ENCODE data around the gene C10orf53. TPM values are rescaled to one million over a fixed set of nuclear protein-coding genes. Genes with fewer than 3 reads are reported as not detected.

The C10orf53 gene
- total RNA-seq, 1 experiment from 2014 or later = not detected

- Histone ChIP-seq H3K4ac (ENCODE audit: low read depth, low read length) (no peak overlapping the region), H3K27me3 (ENCODE audit: insufficient read depth, low read length) (no peaks in the 10 kb centered on the region; the same call in 1 of the 2 replicates), H2BK15ac (ENCODE audit: low read depth, low read length) (no peak overlapping the region), H3K56ac (ENCODE audit: insufficient read length, low read depth, low read length) (no peak overlapping the region), H3K4me2 (ENCODE audit: insufficient read depth, insufficient read length, low read length) (no peak overlapping the region), H2BK5ac (ENCODE audit: insufficient read length, low read length) (no peak overlapping the region), H3K18ac (ENCODE audit: insufficient read length, low read depth, low read length) (no peak overlapping the region), H2BK20ac (ENCODE audit: low read depth, low read length, poor library complexity, severe bottlenecking) (no peak overlapping the region), H3K9ac (ENCODE audit: extremely low read depth, insufficient read length, low read length) (no peak overlapping the region), H3K23ac (ENCODE audit: insufficient read length, low read depth, low read length) (no peak overlapping the region), H3K79me2 (ENCODE audit: insufficient read depth, low read length) (no peaks in the 10 kb centered on the region), H4K91ac (ENCODE audit: insufficient read length, low read depth, low read length) (no peak overlapping the region), H3K9me3 (ENCODE audit: control insufficient read depth, low read depth, low read length) (no peaks in the 10 kb centered on the region), H3K23me2 (ENCODE audit: insufficient read length, low read depth, low read length, poor library complexity, severe bottlenecking) (no peaks in the 10 kb centered on the region), H3T11ph (ENCODE audit: low read length) (no peak overlapping the region), H2BK120ac (ENCODE audit: low read depth, low read length, poor library complexity, severe bottlenecking) (no peak overlapping the region), H2BK12ac (ENCODE audit: insufficient read length, low read depth, low read length) (no peak overlapping the region), H2AK5ac (ENCODE audit: insufficient read length, low read length) (no peak overlapping the region), H3K4me1 (ENCODE audit: insufficient read depth, low read length) (no peaks in the 10 kb centered on the region), H3K27ac (ENCODE audit: insufficient read length, low read depth, low read length) (no peak overlapping the region), H2AFZ (ENCODE audit: low read length) (no peak overlapping the region), H4K8ac (replicated peaks; ENCODE audit: insufficient read length, low read depth, low read length) (no peak overlapping the region), H3K79me1 (ENCODE audit: insufficient read depth, low read depth, low read length, poor library complexity, severe bottlenecking) (no peaks in the 10 kb centered on the region), H3K14ac (ENCODE audit: insufficient read depth, low read length) (no peak overlapping the region; the same call in 1 of the 2 replicates), H4K20me1 (ENCODE audit: control insufficient read depth, insufficient read depth, insufficient read length) (no peaks in the 10 kb centered on the region), H4K5ac (ENCODE audit: insufficient read length, low read depth, low read length) (no peak overlapping the region)
- Mint-ChIP-seq H3K36me3 (ENCODE audit: insufficient read depth in 1 of 3, low read depth in 3 of 3) (no peaks in the 10 kb centered on the region), H3K27me3 (ENCODE audit: low read depth) (peaks cover 54% of the 10 kb centered on the region), H3K4me3 (no peak overlapping the region), H3K9me3 (no peaks in the 10 kb centered on the region), H3K4me1 (peaks cover 9 to 13% of the 10 kb centered on the region in 2 experiments), H3K27ac (no peak overlapping the region)
- TF ChIP-seq CTCF (conservative IDR thresholded peaks at IDR 0.05) = no peak
- peak; percentile 12 for DNase-seq
- WGBS (ENCODE audit: extremely low coverage, insufficient read length, low lambda C conversion rate) = no CpG with 5 or more reads among the region's 8 CpGs
These were observed 29.3 kb upstream of the C10orf53 start for GRCh38 chr10:49649936-49650723.
